Measurements from ENCODE around the gene C4B. TPM values are rescaled to one million over a fixed set of nuclear protein-coding genes. Genes with fewer than 3 reads are reported as not detected.

Gene C4B
- total and polyA plus RNA-seq, 2 experiments from 2014 or later = 68.9 to 80.0 TPM

DNA sequence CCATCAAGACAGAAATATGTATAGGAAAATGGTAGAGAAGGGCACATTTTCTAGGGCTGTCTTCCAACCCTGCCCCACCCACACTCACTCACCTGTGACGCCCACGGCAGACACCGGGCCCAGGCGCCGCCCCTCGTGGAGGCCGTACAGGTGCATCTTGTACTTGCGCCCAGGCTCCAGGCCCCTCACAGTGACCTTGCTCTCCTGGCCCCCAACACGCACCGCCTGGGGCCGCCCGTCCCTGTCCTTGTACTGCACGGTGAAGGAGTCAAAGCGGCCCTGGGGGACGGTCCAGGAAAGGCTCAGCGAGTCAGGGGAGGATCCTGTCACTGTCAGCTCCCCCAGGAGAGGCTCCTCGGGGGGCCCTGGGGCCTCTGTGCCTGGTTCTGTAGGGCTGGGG is 43.4 kb downstream of the C4B start:
- Histone ChIP-seq H3K9me2 (replicated peaks; ENCODE audit: insufficient read depth) (no peaks in the 10 kb centered on the region), H3K9me3 (ENCODE audit: low read depth) (no peaks in the 10 kb centered on the region), H3K36me3 (replicated peaks; ENCODE audit: insufficient read depth, low read depth) (no peaks in the 10 kb centered on the region), H3K27ac (no peak overlapping the region), H3K79me2 (no peaks in the 10 kb centered on the region), H3K4me3 (no peak overlapping the region), H4K20me1 (ENCODE audit: insufficient read depth, poor library complexity, severe bottlenecking) (no peaks in the 10 kb centered on the region), H2AFZ (no peak overlapping the region), H3K4me2 (no peak overlapping the region), H3K4me1 (ENCODE audit: insufficient read depth) (no peaks in the 10 kb centered on the region), H3K27me3 (no peaks in the 10 kb centered on the region)
- 96% methylated on average over 17 of the region's 17 CpGs for WGBS (ENCODE audit: low lambda C conversion rate, missing lambda C conversion rate)
- TF ChIP-seq, protein P1, sequence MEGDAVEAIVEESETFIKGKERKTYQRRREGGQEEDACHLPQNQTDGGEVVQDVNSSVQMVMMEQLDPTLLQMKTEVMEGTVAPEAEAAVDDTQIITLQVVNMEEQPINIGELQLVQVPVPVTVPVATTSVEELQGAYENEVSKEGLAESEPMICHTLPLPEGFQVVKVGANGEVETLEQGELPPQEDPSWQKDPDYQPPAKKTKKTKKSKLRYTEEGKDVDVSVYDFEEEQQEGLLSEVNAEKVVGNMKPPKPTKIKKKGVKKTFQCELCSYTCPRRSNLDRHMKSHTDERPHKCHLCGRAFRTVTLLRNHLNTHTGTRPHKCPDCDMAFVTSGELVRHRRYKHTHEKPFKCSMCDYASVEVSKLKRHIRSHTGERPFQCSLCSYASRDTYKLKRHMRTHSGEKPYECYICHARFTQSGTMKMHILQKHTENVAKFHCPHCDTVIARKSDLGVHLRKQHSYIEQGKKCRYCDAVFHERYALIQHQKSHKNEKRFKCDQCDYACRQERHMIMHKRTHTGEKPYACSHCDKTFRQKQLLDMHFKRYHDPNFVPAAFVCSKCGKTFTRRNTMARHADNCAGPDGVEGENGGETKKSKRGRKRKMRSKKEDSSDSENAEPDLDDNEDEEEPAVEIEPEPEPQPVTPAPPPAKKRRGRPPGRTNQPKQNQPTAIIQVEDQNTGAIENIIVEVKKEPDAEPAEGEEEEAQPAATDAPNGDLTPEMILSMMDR (IDR thresholded peaks at IDR 0.05; ENCODE audit: poor library complexity) = no peak
- TF ChIP-seq EZH2phosphoT487 (IDR thresholded peaks at IDR 0.05; ENCODE audit: low read depth, severe bottlenecking, unreplicated experiment) (no peak), EZH2 (IDR thresholded peaks at IDR 0.05; ENCODE audit: borderline replicate concordance) (no peak)
- no peak for DNase-seq (ENCODE audit: low spot score)

DNA sequence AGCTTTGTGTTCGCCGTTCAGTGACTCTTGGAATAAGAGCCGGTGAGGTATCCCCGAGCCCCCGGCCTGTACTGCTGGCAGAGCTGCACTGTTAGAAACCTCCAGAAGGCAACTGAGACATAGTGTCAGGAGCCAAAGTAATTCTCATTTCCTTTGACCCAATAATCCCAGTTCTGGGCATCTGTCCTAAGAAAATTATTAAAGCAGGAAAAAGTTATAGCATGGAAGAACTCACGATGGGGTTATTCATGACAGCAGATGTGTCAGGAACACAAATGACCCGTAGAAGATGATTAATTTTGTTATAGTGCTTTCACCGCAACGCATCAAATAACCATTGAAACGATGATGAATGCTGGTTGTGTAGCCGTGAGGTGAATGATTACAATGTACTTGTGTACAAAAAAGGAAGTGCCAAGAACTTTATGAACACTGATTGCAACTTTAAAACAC is 43.9 kb downstream of the C4B start:
- H3K9me3 ChIP-seq (ENCODE audit: low read depth) = no peaks in the 10 kb centered on the region
- no peaks in the 10 kb centered on the region for H3K36me3 ChIP-seq (replicated peaks; ENCODE audit: insufficient read depth, low read depth)
- no peak overlapping the region for H3K27ac ChIP-seq
- no peak overlapping the region for H2AFZ ChIP-seq
- WGBS (ENCODE audit: low lambda C conversion rate, missing lambda C conversion rate) = 87% methylated on average over 11 of the region's 11 CpGs
- H3K9me2 ChIP-seq (replicated peaks; ENCODE audit: insufficient read depth) = no peaks in the 10 kb centered on the region
- no peak overlapping the region for H3K4me3 ChIP-seq
- H3K27me3 ChIP-seq = no peaks in the 10 kb centered on the region
- H3K79me2 ChIP-seq = no peaks in the 10 kb centered on the region
- no peak for DNase-seq (ENCODE audit: low spot score)
- H3K4me1 ChIP-seq (ENCODE audit: insufficient read depth) = no peaks in the 10 kb centered on the region
- H3K4me2 ChIP-seq = no peak overlapping the region
- H4K20me1 ChIP-seq (ENCODE audit: insufficient read depth, poor library complexity, severe bottlenecking) = no peaks in the 10 kb centered on the region
- TF ChIP-seq EZH2phosphoT487 (IDR thresholded peaks at IDR 0.05; ENCODE audit: low read depth, severe bottlenecking, unreplicated experiment) (no peak), EZH2 (IDR thresholded peaks at IDR 0.05; ENCODE audit: borderline replicate concordance) (no peak)
- TF ChIP-seq, protein P1 (IDR thresholded peaks at IDR 0.05; ENCODE audit: poor library complexity) = no peak

DNA sequence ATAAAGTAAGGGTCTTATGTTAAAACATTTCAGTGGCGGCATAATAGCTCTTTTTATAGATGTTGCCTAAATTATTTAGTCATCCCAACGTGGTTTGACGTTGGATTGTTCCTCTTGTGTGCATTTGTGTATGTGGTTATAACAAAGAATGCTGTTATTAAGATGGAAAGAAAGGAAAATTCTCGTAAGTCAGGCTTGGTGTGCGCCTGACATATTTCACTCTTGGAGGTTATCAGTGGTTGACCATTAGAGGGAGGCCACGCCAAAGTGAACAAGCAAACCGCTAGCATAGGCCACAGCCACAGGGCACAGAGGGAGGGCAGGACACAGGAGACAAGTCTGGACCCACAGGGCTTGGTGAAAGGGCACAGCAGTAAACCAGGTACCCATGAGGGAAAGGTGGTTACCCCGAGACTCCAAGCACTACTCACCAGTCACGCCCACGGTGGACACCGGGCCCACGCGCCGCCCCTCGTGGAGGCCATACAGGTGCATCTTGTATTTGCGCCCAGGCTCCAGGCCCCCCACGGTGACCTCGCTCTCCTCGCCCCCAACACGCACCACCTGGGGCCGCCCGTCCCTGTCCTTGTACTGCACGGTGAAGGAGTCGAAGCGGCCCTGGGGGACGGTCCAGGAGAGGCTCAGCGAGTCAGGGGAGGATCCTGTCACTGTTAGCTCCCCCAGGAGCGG is 46.5 kb downstream of the C4B start:
- DNase-seq (ENCODE audit: low spot score) = no peak
- WGBS (ENCODE audit: low lambda C conversion rate, missing lambda C conversion rate) = 92% methylated on average over 27 of the region's 28 CpGs
- Histone ChIP-seq H3K4me2 (no peak overlapping the region), H3K27me3 (no peaks in the 10 kb centered on the region), H4K20me1 (ENCODE audit: insufficient read depth, poor library complexity, severe bottlenecking) (no peaks in the 10 kb centered on the region), H3K9me3 (ENCODE audit: low read depth) (no peaks in the 10 kb centered on the region), H3K36me3 (replicated peaks; ENCODE audit: insufficient read depth, low read depth) (no peaks in the 10 kb centered on the region), H3K4me3 (no peak overlapping the region), H3K79me2 (no peaks in the 10 kb centered on the region), H3K9me2 (replicated peaks; ENCODE audit: insufficient read depth) (no peaks in the 10 kb centered on the region), H3K4me1 (ENCODE audit: insufficient read depth) (no peaks in the 10 kb centered on the region), H3K27ac (no peak overlapping the region), H2AFZ (no peak overlapping the region)
- no peak for TF ChIP-seq EZH2phosphoT487 (IDR thresholded peaks at IDR 0.05; ENCODE audit: low read depth, severe bottlenecking, unreplicated experiment)
- TF ChIP-seq, protein P1 (IDR thresholded peaks at IDR 0.05; ENCODE audit: poor library complexity) = no peak
- no peak for TF ChIP-seq EZH2 (IDR thresholded peaks at IDR 0.05; ENCODE audit: borderline replicate concordance)
